Endothelial cell (in vitro differentiated cells): ENCODE results near the gene TMEM43. TPM values are rescaled to one million over a fixed set of nuclear protein-coding genes. Genes with fewer than 3 reads are reported as not detected.

Experiments
- DNase-seq: peaks from one replicate; pipeline ENCODE4 v3.0.0; 2021; ENCODE audit warnings: low spot score
- H3K27ac Mint-ChIP-seq: one replicate; pipeline ENCODE4 v1.8.0; 2021; ENCODE audit warnings: mixed read lengths, inconsistent platforms; ENCODE audit not compliant: unreplicated experiment
- H3K27me3 Mint-ChIP-seq: one replicate; pipeline ENCODE4 v1.8.0; 2021; ENCODE audit warnings: mild to moderate bottlenecking, moderate library complexity, mixed read lengths, inconsistent platforms; ENCODE audit not compliant: unreplicated experiment
- H3K36me3 Mint-ChIP-seq: one replicate; pipeline ENCODE4 v1.8.0; 2021; ENCODE audit warnings: mild to moderate bottlenecking, low read depth, mixed read lengths, inconsistent platforms; ENCODE audit not compliant: unreplicated experiment
- H3K4me1 Mint-ChIP-seq: one replicate; pipeline ENCODE4 v1.8.0; 2021; ENCODE audit warnings: mild to moderate bottlenecking, mixed read lengths, inconsistent platforms; ENCODE audit not compliant: unreplicated experiment
- H3K4me3 Mint-ChIP-seq: one replicate; pipeline ENCODE4 v1.8.0; 2021; ENCODE audit warnings: mild to moderate bottlenecking, mixed read lengths, inconsistent platforms; ENCODE audit not compliant: unreplicated experiment
- H3K9me3 Mint-ChIP-seq: one replicate; pipeline ENCODE4 v1.8.0; 2021; ENCODE audit warnings: mixed read lengths, inconsistent platforms; ENCODE audit not compliant: unreplicated experiment
- CTCF ChIP-seq: fragments of 200-600 bp; sonication (generic); IDR thresholded peaks from one replicate; pipeline ENCODE4 v1.5.0; 2021; ENCODE audit warnings: antibody characterized with exemption; ENCODE audit not compliant: unreplicated experiment
- total RNA-seq: library from RNA; stranded (reverse); fragmentation: NEBNext Ultra II Directional; extraction: Animal tissue kit (Norgen Biotek cat#: 25700); gene quantifications from one replicate; pipeline ENCODE4 v1.2.1, GENCODE V29; 2021; ENCODE audit not compliant: unreplicated experiment

TMEM43 gene
- total RNA-seq, 1 donor from 2014 or later = 31.9 TPM

- Mint-ChIP-seq H3K4me3 (no peak overlapping the region), H3K27ac (peak overlapping the region; percentile 79), H3K4me1 (no peaks in the 10 kb centered on the region), H3K9me3 (no peaks in the 10 kb centered on the region), H3K27me3 (peaks cover 6% of the 10 kb centered on the region), H3K36me3 (peaks cover 63% of the 10 kb centered on the region)
- TF ChIP-seq CTCF = no peak
- DNase-seq = no peak
Measured at GRCh38 chr3:14156201-14156600, 31.3 kb downstream of the TMEM43 start.

- H3K4me3 Mint-ChIP-seq = no peak overlapping the region
- DNase-seq = no peak
- no peak for TF ChIP-seq CTCF
- no peaks in the 10 kb centered on the region for H3K4me1 Mint-ChIP-seq
- H3K9me3 Mint-ChIP-seq = no peaks in the 10 kb centered on the region
- no peak overlapping the region for H3K27ac Mint-ChIP-seq
- H3K27me3 Mint-ChIP-seq = peaks cover 6% of the 10 kb centered on the region
- peaks cover 67% of the 10 kb centered on the region for H3K36me3 Mint-ChIP-seq
Measured at GRCh38 chr3:14156843-14157561, 32.1 kb downstream of the TMEM43 start.

- no peak overlapping the region for H3K27ac Mint-ChIP-seq
- H3K27me3 Mint-ChIP-seq = peaks cover 6% of the 10 kb centered on the region
- no peak for TF ChIP-seq CTCF
- no peaks in the 10 kb centered on the region for H3K9me3 Mint-ChIP-seq
- no peak overlapping the region for H3K4me3 Mint-ChIP-seq
- no peaks in the 10 kb centered on the region for H3K4me1 Mint-ChIP-seq
- DNase-seq = no peak
- peaks cover 69% of the 10 kb centered on the region for H3K36me3 Mint-ChIP-seq
Measured at GRCh38 chr3:14157951-14158350, 33.1 kb downstream of the TMEM43 start.

GRCh38 chr3:14158370-14158769 lies 33.5 kb downstream of the TMEM43 start:
- Mint-ChIP-seq H3K27me3 (peaks cover 6% of the 10 kb centered on the region), H3K27ac (no peak overlapping the region), H3K9me3 (no peaks in the 10 kb centered on the region), H3K4me1 (no peaks in the 10 kb centered on the region), H3K36me3 (peaks cover 72% of the 10 kb centered on the region), H3K4me3 (peak overlapping the region; percentile 63)
- DNase-seq = no peak
- no peak for TF ChIP-seq CTCF

GRCh38 chr3:14159426-14159825 lies 34.6 kb downstream of the TMEM43 start:
- H3K4me1 Mint-ChIP-seq = no peaks in the 10 kb centered on the region
- no peak overlapping the region for H3K27ac Mint-ChIP-seq
- no peak for DNase-seq
- peaks cover 6% of the 10 kb centered on the region for H3K27me3 Mint-ChIP-seq
- H3K4me3 Mint-ChIP-seq = no peak overlapping the region
- H3K9me3 Mint-ChIP-seq = no peaks in the 10 kb centered on the region
- no peak for TF ChIP-seq CTCF
- peaks cover 74% of the 10 kb centered on the region for H3K36me3 Mint-ChIP-seq
